ENCODE measurements around the gene FBXW7.
A peak's percentile ranks its signal among the peaks of the same experiment; 100 is the strongest.

Gene FBXW7

DNA sequence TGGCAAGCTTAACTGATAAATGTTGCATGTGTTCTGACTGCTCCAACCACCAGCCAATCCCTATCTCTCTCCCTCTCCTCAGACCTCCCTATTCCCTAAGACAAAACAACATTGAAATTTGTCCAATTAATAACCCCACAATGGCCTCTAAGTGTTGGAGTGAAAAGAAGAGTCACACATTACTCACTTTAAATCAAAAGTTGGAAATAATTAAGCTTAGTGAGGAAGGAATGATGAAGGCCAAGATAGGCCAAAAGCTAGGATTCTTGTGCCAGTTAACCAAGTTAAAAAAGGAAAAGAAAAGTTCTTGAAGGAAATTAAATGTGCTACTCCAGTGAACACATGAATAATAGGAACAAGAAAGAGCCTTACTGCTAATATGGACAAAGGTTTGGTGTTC lies 55.6 kb downstream of the FBXW7 start:
- DNase-seq (ENCODE audit: extremely low spot score, insufficient read length, low read depth), result no peak
- FAIRE-seq, result no peak

DNA sequence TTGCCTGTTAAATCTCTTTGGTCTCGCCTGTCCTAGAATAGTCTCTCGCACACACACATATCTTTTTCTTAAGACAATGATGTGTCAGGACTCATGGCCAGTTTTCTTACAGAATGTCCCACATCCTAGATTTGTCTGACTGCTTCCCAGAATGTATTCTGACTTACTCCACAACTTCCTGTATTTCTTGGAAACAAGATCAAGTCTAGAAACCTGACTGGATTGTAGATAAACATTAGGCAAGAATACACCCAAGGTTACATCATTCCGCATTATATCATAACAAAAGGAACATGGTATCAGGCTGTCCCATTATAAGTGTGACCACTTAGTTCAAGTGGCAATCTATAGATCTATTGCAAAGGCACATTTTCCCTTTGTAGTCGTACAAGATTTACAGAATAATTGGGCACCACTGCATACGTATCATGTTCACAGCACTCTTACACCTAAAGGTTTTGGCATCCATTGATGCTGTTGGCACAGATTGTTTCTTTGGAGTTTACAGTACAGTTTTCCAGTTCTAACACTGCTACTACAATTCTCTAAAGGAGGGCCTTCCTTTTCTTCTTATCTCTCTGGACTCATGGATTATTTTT lies 56.4 kb downstream of the FBXW7 start:
- no peak for FAIRE-seq
- DNase-seq (ENCODE audit: extremely low spot score, insufficient read length, low read depth), result no peak

GRCh38 chr4:152478461-152479237 lies 57.2 kb downstream of the FBXW7 start:
- peak; percentile 60 for FAIRE-seq
- no peak for DNase-seq (ENCODE audit: extremely low spot score, insufficient read length, low read depth)

DNA sequence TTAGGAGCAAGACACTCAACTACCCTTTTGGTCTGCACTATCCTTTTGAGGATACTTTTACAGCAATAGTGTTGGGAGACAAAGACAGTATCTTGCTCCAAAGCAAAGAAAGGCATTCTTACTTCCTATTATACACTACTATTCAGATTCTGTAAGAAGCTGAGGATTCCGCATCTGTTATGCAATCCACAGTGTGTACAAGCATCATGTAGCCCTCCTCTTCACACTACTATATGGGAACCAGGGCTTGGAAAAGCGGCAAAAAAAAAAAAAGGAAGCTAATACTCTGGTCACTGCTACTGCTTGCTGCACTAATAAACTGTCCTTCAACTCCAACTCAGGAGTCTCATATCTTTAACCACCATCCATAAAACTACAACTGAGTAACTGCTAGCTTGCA lies 59.1 kb downstream of the FBXW7 start:
- peak; percentile 36 for FAIRE-seq
- DNase-seq (ENCODE audit: extremely low spot score, insufficient read length, low read depth), result no peak

GRCh38 chr4:152471251-152471792 lies 64.6 kb downstream of the FBXW7 start:
- FAIRE-seq, result no peak
- no peak for DNase-seq (ENCODE audit: extremely low spot score, insufficient read length, low read depth)

DNA sequence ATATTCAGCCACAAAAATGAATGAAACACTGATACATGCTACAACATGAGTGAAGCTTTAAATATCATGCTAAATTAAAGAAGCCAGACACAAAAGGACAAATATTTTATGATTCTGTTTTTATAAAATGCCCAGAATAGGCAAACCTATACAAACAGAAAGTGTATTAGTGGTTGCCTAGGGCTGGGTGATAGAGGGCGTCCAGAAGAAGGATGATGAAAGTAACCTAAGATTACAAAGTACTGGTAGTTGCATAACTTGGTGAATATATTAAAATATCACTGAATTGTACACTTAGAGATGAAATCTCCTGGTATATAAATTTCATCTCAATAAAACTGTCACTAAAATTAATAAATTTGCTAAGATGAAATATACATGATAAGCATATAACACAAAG lies 67.5 kb downstream of the FBXW7 start:
- DNase-seq (ENCODE audit: extremely low spot score, insufficient read length, low read depth), result no peak
- no peak for FAIRE-seq

- FAIRE-seq, result no peak
Observed at GRCh38 chr4:152467101-152467500, 68.8 kb downstream of the FBXW7 start.

DNA sequence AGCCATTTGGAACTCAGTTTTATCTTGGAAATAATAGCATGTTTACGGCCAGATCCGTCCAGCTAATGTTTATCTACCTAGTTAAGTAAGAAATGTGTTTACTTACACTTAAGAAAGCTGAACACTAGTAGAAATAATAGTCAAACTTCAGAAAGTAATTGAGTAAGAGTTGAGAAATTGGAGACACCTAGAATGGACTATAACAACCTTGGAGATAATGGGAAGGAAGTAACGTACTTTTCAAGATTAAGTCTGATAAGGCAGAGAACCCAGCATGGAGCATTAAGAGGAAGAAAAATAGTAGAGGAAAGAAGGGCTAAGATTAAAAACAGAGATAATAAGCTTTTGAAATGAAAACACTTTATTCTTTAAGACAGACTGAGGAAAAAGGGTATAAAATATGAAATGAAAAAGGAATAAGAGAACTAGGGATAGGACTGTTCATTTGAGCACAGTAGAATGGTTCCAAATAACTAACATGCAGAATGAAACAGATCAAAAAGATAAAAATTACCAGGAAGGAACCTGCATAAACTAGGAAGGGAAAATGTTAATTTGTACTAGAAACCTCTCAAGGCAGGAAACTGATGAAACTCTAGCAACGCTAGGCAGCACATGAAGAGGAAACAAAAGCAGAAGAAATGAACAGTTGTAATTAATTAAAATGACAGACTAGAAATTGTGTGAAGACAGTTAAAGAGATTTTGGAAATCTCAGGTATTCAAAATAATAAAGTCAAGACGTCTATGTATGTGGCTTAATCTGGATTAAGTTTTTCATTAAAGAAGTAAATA lies 71.7 kb downstream of the FBXW7 start:
- FAIRE-seq (peak; percentile 39), DNase-seq (ENCODE audit: extremely low spot score, insufficient read length, low read depth) (no peak)

More at GRCh38 chr4:152467101-152467500, 68.8 kb downstream of the FBXW7 start:
- DNase-seq (ENCODE audit: extremely low spot score, insufficient read length, low read depth), result no peak

GRCh38 chr4:152463562-152463961 lies 72.3 kb downstream of the FBXW7 start:
- DNase-seq (ENCODE audit: extremely low spot score, insufficient read length, low read depth), result no peak
- FAIRE-seq, result no peak

DNA sequence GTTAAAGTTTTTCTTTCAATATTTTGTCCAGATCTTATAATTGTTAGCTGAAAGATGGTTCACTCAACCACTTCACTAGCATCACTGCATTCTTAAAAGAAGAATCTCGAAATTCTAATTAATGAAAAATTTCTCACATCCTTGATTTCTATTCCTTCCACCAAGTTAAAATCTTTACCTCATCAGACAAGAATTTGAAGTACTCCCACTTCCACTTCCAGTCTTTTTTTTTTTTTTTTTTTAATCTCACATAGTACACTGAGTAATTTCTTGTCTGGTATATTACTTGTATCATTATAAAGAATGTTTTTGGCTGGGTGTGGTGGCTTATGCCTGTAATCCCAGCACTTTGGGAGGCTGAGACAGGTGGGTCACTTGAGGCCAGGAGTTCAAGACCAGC lies 73.2 kb downstream of the FBXW7 start:
- FAIRE-seq, result no peak

DNA sequence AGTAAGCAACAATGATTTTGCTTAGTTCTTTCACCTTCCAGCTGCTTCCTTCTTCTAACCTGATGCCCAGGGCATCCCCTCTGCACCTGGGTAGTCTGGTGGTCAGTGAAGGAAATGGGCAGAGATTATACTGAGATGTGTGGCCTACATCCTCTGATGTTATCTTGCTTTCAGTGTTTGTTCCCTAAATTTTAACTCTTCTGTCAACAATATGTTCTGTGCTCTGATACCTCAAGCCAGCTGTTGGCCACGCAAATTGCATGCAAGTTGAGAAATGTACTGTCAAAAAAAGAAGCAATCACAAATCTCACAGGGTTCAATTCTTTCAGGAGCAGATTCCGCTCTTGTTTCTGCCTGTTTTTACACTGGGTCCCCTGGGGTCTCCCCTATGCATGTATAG lies 73.8 kb downstream of the FBXW7 start:
- FAIRE-seq (peak; percentile 89), DNase-seq (ENCODE audit: extremely low spot score, insufficient read length, low read depth) (no peak)

More for the DNA sequence above, 73.2 kb downstream of the FBXW7 start:
- DNase-seq (ENCODE audit: extremely low spot score, insufficient read length, low read depth), result no peak

DNA sequence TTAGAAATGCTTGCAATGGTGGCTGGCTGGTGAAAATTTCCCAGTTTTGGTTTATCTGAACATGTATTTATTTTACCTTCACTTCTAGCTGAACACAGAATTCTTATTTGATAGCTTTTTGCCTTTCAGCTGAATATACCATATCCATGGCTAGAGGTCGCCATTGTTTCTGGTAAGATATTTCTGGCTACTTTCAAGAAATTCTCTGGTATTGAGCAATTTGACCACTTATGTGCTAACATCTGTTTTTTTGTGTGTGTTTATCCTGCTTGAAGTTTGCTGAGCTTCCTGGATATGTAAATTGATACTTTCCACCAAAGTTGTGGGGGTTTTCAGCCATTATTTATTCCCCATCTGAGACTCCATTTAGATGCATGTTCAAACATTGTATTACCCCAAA lies 75.4 kb downstream of the FBXW7 start:
- FAIRE-seq, result peak; percentile 94
- no peak for DNase-seq (ENCODE audit: extremely low spot score, insufficient read length, low read depth)

DNA sequence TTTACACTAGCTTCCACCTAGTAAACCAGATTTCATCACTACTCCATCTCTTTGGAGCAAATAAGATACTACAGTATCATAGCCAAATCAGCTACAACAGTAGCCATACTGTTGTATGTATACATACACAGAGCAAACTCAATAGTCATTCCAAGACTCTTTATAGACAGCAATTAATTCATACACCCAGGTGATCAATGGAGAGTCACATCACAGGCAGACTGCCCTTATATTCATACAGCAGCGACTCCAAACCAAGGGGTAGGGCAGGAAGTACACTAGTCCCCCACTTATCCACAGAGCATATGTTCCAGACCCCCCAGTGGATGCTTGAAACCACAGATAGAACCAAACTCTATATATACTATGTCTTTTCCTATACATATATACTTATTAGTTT lies 76.6 kb downstream of the FBXW7 start:
- FAIRE-seq (no peak), DNase-seq (ENCODE audit: extremely low spot score, insufficient read length, low read depth) (no peak)

DNA sequence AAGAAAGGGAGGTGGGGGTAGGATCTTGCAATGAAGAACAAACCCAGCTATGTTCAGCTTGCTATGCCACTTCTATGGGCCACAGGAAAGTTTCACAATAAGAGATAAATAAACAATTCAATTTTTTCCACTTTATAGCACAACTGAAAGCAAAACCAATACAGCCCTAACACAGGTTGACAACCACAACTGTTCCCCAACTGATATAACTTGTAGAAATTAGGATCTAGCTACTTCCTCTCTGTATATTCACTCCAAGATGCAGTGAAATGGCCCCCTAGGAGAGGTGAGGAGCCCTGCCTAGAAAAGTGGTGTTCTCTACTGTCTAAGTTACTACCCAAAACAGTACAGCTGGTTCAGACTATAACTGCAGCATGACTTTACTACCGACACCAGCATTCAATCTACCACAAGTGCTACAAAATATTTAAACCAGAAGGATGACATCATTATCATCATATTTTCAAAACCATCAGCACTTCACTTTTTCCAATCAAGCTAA lies 77.0 kb downstream of the FBXW7 start:
- DNase-seq (ENCODE audit: extremely low spot score, insufficient read length, low read depth), result no peak
- FAIRE-seq, result peak; percentile 81

GRCh38 chr4:152456609-152457008 lies 79.3 kb downstream of the FBXW7 start:
- no peak for FAIRE-seq
- no peak for DNase-seq (ENCODE audit: extremely low spot score, insufficient read length, low read depth)

- DNase-seq (ENCODE audit: extremely low spot score, insufficient read length, low read depth) (no peak), FAIRE-seq (no peak)
Observed at GRCh38 chr4:152455311-152455710, 80.6 kb downstream of the FBXW7 start.

DNA sequence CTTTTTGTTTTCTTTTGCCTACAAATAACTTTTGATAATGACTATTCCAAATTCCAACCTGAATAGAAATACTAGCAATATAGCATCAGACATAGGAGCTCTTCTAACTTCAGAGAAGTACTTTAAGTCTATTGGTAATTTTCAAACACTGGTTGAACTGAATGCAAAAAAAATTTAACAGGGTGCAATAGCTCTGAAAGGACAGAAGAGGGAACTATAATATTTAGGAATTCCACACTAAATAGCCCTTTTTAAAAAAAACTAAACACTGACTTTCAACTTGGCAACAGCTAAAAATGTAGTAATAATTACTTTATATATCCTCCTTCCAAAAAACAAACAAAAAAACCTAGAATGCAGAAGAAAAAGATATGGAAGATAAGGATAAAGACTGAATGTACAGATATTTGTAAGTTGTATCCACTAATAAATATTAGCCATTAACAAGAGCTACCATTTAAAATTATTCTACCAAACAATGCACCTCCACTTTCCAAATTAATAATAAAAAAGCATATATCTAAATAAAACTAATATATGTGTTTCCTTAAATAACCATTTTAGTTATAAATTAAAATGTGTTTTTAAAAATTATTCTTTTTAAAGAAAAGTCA lies 81.4 kb downstream of the FBXW7 start:
- FAIRE-seq, result peak; percentile 57
- DNase-seq (ENCODE audit: extremely low spot score, insufficient read length, low read depth), result no peak

- no peak for FAIRE-seq
- DNase-seq (ENCODE audit: extremely low spot score, insufficient read length, low read depth), result no peak
Observed at GRCh38 chr4:152451496-152451895, 84.4 kb downstream of the FBXW7 start.

- no peak for DNase-seq (ENCODE audit: extremely low spot score, insufficient read length, low read depth)
- FAIRE-seq, result no peak
Observed at GRCh38 chr4:152448854-152449253, 87.0 kb downstream of the FBXW7 start.

- no peak for DNase-seq (ENCODE audit: extremely low spot score, insufficient read length, low read depth)
- no peak for FAIRE-seq
Observed at GRCh38 chr4:152448038-152448707, 87.7 kb downstream of the FBXW7 start.
